Ascending aorta (tissue), 2 donors: ENCODE data around the gene ITPK1. TPM values are rescaled to one million over a fixed set of nuclear protein-coding genes. Genes with fewer than 3 reads are reported as not detected.

Source experiments
- DNase-seq, 2 donors: peaks; one replicate each; pipeline ENCODE4 v3.0.0-alpha.2; 2019; ENCODE audit warnings: low spot score in 2 of 2
- H3K27ac ChIP-seq, 2 donors: fragments of 200-600 bp; sonication (generic); one replicate each; pipeline ENCODE4 v1.5.1; 2016 to 2017; ENCODE audit warnings: mild to moderate bottlenecking in 1 of 2
- H3K27me3 ChIP-seq: fragments of 200-600 bp; sonication (generic); one replicate; pipeline ENCODE4 v1.5.1; 2017
- H3K36me3 ChIP-seq, 2 donors: fragments of 200-600 bp; sonication (generic); one replicate each; pipeline ENCODE4 v1.5.1; 2016
- H3K4me1 ChIP-seq, 2 donors: fragments of 200-600 bp; sonication (generic); one replicate each; pipeline ENCODE4 v1.5.1; 2016 to 2017; ENCODE audit warnings: mild to moderate bottlenecking in 1 of 2
- H3K4me3 ChIP-seq, 2 donors: fragments of 200-600 bp; sonication (generic); one replicate each; pipeline ENCODE4 v1.5.1; 2016 to 2017; ENCODE audit warnings: mild to moderate bottlenecking in 1 of 2
- H3K9me3 ChIP-seq, 2 donors: fragments of 200-600 bp; sonication (generic); one replicate each; pipeline ENCODE4 v1.5.1; 2016
- CTCF ChIP-seq, 3 experiments: fragments of 200-600 bp in 2 of 3; fragments of 450-650 bp in 1 of 3; sonication (generic) in 2 of 3; IDR thresholded peaks; one replicate each; pipeline ENCODE4 v1.5.1; 2016 to 2019; ENCODE audit warnings: antibody characterized with exemption in 3 of 3, mild to moderate bottlenecking in 1 of 3, moderate library complexity in 1 of 3
- intact Hi-C: fragments of 100-400 bp; cut with DNase I; formaldehyde crosslinking; loops from one replicate; pipeline ENCODE4 v1.15.1; 2023
- total RNA-seq: library from RNA; depleted of rRNA; stranded (reverse); fragments of >200 nt; gene quantifications from one replicate; pipeline ENCODE4 v1.1.0, GENCODE V29; 2016

The ITPK1 gene
- total RNA-seq, 1 donor from 2014 or later = 85.3 TPM

GRCh38 chr14:92950193-92950540 is 165.6 kb downstream of the ITPK1 start:
- no peaks in the 10 kb centered on the region for H3K27me3 ChIP-seq
- peaks cover 0 to 25% of the 10 kb centered on the region in 2 donors for H3K4me1 ChIP-seq
- TF ChIP-seq CTCF (IDR thresholded peaks at IDR 0.05) = no peak
- H3K36me3 ChIP-seq = peaks cover 22 to 38% of the 10 kb centered on the region in 2 donors
- no peak overlapping the region for H3K27ac ChIP-seq
- H3K4me3 ChIP-seq = no peak overlapping the region
- H3K9me3 ChIP-seq = no peaks in the 10 kb centered on the region
- intact Hi-C loops = no loop called here
- DNase-seq = no peak

- no peak for DNase-seq
- no peak for TF ChIP-seq CTCF (IDR thresholded peaks at IDR 0.05)
- Histone ChIP-seq H3K9me3 (no peaks in the 10 kb centered on the region), H3K4me1 (peaks cover 0 to 25% of the 10 kb centered on the region in 2 donors), H3K36me3 (peaks cover 27 to 43% of the 10 kb centered on the region in 2 donors), H3K27ac (no peak overlapping the region), H3K27me3 (no peaks in the 10 kb centered on the region), H3K4me3 (no peak overlapping the region)
- intact Hi-C loops = no loop called here
These were observed 166.1 kb downstream of the ITPK1 start for GRCh38 chr14:92949496-92950192.

GRCh38 chr14:92948647-92949046 is 167.1 kb downstream of the ITPK1 start:
- Histone ChIP-seq H3K27ac (no peak overlapping the region), H3K36me3 (peaks cover 34 to 45% of the 10 kb centered on the region in 2 donors), H3K27me3 (no peaks in the 10 kb centered on the region), H3K4me3 (no peak overlapping the region), H3K4me1 (peaks cover 0 to 24% of the 10 kb centered on the region in 2 donors), H3K9me3 (no peaks in the 10 kb centered on the region)
- no peak for TF ChIP-seq CTCF (IDR thresholded peaks at IDR 0.05)
- intact Hi-C loops = no loop called here
- no peak for DNase-seq

GRCh38 chr14:92946847-92947545 is 168.7 kb downstream of the ITPK1 start:
- Histone ChIP-seq H3K4me1 (peaks cover 0 to 8% of the 10 kb centered on the region in 2 donors), H3K4me3 (no peak overlapping the region), H3K27ac (no peak overlapping the region), H3K36me3 (peaks cover 48 to 51% of the 10 kb centered on the region in 2 donors), H3K9me3 (no peaks in the 10 kb centered on the region), H3K27me3 (no peaks in the 10 kb centered on the region)
- intact Hi-C loops = no loop called here
- no peak for DNase-seq
- TF ChIP-seq CTCF (IDR thresholded peaks at IDR 0.05) = no peak

DNA sequence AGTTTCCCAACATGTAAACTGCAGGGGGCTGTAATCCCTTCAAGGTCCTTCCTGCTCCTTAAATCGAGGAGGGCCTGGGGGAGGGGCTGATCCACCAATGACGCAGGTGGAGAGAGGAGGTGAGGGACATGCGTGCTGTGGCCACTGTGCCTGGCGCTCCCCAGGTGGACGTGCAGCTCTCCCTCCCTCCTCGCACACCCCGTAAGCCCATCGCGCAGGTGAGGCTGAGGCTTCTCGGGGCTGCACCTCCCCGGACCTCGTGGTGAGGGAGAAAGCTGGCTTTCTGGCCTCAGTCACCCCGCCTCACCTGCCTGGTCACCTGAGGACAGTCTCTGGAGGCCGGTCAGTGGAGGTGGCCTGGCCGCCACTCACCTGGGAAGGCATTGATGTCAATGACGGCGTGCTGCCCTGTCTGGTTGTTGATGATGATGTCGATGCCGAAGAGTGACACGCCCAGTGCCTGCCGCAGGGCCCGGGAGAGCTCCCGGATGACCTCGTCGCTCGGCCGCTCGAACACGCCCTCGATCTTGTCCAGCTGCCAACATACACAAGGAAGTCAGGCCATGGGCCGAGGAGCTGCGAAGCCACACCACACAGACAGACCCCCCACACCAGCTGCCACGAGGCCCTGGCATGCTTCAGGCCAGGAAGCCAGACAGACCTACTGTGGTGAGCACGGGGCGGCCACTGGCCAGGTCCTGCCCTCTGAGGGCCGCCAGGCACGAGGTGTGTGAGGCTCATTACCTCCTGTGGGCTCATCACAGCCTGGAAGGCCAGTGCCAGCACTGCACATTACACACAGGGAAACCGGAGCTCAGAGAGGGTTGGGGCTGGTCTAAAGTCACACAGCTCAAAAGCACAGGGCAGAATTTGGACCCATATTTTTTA is 169.5 kb downstream of the ITPK1 start:
- TF ChIP-seq CTCF (IDR thresholded peaks at IDR 0.05) = no peak

More for the DNA sequence above, 169.5 kb downstream of the ITPK1 start:
- Histone ChIP-seq H3K36me3 (peaks cover 55 to 59% of the 10 kb centered on the region in 2 donors), H3K9me3 (no peaks in the 10 kb centered on the region), H3K27me3 (no peaks in the 10 kb centered on the region), H3K4me1 (no peaks in the 10 kb centered on the region), H3K27ac (no peak overlapping the region), H3K4me3 (no peak overlapping the region)
- DNase-seq = no peak
- intact Hi-C loops = no loop called here
